OCI-LY1 (cell line): ENCODE measurements around the gene DUSP6.

Source experiments
- CTCF ChIP-seq: fragments of 200-600 bp; sonication (generic), shearing (Covaris generic); IDR thresholded peaks from 2 replicates; pipeline ENCODE4 v1.5.1; 2017; ENCODE audit warnings: mild to moderate bottlenecking, antibody characterized with exemption, low read length, moderate library complexity, mixed read lengths
- EZH2 ChIP-seq: fragments of 200-600 bp; sonication (generic), shearing (Covaris generic); IDR thresholded peaks from 2 replicates; pipeline ENCODE4 v1.8.0; 2017; ENCODE audit warnings: borderline replicate concordance, mixed run types, mild to moderate bottlenecking, antibody characterized with exemption, low read length, moderate library complexity, mixed read lengths

DNA sequence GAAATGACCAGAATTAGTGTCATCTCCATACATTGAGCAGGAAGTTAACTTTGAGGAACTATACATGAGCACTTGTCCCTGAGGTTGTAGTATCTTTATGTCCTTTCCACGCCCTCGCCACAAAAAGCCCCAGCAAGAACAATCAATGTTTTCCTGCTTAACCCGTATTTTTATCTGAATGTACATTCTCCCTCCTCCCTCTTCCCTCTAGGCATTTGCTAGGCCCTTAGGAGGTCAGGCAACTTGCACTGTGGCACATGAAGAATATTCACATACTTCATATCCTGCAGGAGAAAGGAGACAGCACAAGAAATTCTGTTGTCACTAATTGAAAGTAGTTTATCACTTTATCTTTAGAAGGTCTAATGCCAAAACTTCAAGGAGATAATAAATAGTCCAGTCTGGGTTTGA lies 18.1 kb upstream of the DUSP6 start:
- no peak for TF ChIP-seq CTCF
- TF ChIP-seq EZH2 = no peak
